COLO668 (cell line): ENCODE data around the gene DIP2B.

Experiments
- DNase-seq: peaks from one replicate; lab custom pipeline; 2025; ENCODE audit not compliant: unreplicated experiment; lab: John Stamatoyannopoulos, UW

The DIP2B gene

DNA sequence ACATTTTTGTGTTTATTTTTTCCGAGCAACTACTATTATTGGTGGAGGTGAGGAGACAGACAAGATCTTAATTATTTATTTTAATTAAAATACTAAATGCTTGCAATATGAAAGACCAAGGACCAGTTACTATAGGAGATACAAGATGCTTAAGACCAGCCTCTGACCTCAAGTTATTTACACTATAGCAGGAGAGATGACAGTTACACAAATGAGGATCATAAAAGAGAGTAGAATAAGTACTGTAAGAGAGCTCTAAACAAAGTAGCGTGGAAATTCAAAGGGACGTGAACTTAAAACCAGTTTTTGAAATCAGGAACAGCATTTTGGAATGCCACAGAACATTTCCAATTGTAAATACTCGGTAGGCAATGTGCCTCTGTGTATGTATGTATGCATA lies 131.1 kb downstream of the DIP2B start:
- DNase-seq: no peak

DNA sequence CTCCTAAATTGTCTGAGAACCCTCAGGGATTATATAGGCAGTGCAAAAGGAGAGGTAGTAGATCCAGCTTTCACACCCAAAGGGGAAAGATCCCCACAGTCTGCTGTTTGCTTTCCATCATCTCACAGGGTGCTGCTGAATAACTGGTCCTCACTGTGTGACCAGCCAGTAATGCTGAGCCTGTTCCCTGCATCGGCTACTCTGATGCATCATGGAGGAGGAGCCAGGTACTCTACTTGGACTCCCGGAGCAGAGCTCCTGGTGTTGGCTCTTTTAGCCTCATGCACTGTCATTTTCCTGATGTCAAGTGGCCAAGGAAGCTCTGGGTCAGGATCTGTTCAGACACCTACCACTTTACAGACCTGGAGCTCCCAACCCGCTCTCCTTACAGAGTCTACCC lies 131.7 kb downstream of the DIP2B start:
- no peak for DNase-seq

DNA sequence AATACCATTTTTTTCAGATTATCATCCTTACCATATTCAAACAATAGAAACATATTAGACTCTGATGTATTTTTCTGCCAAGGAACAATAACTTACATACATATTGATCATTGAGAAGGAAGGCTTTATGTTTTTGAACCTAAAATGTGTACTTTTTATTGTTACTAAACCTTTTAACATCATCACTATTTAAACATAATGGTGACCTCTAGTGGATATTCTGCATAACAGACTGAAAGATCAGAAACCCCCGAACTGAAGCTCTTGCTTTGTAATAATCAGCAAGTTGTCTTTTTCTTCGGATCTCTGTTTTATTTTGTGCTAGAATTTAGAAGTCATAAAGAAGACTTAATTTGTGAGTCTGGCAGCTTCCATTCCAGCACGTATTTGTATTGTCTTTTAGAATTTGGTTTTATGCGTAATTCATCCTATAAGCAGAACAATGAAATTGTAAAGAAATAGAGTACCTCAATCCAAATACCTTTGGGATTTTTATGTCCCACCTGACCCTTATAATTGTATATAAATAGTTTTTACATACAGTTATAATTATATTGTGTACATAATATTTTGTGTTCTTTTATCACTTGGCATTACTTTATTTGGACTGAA lies 133.2 kb downstream of the DIP2B start:
- DNase-seq: no peak

DNA sequence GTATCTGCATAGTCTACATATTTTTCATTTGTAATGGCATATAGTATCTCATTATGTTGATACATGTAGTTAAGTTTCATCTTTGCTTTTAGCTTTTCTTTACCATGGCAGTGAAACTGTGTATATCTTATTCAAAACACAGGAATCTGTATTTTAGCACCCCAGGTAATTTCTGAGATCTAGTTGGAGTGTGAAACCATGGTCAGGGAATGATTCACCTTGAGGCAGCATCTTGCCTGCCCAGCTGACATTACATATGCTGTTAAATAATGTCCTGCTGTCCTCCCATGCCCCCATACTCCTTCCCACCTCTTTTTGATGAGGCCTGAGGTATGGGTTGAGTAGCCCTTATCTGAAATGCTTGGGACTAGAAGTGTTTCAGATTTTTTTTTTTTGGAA lies 133.7 kb downstream of the DIP2B start:
- DNase-seq: no peak

DNA sequence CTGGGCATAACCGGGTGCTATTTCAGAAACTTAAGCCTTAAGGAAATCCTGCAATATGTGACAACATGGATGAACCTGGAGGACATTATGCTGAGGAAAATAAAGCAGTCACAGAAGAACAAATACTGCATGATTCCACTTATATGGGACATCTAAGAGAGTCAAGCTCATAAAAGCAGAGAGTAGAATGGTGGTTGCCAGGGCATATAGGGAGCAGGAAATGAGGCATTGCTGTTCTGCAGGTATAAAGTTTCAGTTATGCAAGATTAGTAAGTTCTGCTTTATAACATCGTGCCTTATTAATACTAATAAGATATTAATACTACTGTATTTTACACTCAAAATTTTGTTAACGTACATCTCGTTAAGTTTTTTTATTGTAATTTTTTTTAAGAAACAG lies 134.9 kb downstream of the DIP2B start:
- no peak for DNase-seq

DNA sequence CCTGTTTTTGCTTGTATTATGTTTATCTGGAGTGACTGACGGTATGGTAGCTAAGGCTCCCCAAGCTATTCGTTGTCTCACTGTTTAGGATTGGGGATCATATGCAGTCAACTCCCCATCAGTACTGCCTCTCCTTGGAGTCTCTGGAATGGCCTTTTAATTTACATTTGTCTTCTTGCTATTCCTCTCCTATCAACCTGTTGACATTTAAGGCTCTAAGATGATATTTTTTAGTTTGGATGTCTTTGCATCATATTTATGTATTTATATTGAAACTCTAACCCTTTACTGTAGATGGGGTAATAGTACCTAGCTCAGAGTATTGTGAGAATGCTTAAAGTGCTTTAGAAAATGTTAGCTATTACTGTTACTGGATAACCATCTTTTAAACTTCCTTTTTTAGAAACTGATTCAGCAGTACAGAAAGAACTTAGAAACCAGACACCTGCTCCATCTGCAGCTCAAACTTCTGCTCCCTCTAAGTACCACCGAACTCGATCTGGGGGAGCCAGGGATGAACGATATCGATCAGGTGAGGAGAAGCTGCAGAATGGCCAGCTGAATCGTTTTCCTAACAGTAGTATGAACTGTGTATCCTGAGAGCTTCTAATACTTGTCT lies 135.6 kb downstream of the DIP2B start:
- no peak for DNase-seq

DNA sequence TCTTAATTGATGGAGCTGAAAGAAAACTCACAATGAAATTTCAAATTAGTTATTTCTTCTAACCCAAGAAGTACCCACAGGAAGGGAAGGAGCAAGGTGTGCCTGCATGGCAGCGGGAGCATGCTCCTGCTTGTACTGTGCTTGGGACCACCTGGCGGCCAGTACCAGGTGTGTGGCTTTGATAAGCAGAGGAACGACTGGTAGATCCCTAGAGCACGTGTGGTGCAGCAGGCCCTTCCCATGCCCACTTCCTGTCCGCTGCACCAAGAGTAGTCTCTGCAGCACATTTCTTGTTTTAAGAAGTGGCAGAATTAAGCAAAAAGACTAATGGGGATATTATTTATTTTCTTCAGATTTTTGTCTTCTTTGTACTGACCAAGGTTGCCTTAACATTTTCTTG lies 136.8 kb downstream of the DIP2B start:
- DNase-seq: no peak

DNA sequence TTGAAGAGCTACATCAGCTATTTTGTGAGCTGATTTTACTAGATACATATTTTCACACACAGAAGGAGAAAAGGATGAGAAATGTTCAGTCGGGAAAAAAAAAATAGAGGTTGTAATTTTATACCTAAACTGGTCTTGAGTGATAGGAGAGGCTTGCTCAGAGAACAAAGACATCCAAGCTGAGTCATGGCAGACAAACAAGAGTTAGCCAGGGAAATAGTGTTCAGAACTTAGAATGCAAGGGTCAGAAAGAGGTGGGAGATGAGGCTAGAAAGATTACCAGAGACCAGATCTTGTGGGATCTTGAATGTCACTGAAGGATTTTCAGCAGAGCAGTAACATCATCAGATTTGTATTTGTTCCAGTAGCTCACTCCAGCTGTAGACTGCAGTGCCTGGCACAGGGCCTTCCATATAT lies 137.3 kb downstream of the DIP2B start:
- no peak for DNase-seq

DNA sequence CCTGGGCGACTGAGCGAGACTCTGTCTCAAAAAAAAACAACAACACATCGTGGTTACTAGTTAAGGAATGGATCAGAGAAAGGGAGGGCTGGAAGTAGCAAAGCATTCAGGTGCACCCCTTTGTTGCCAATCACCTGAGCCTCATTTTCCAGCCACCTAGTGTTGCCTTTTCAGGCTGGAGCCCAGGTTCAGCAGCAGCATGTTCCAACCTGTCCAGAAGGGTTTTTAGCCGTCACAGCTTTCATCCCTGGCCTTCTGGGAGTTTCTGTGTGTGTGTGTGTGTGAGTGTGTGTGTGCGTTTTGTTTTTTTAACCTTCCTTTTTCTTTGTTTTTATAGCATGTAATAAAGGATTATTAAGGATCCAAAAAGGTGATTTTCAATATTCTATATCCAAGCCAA lies 138.0 kb downstream of the DIP2B start:
- no peak for DNase-seq

DNA sequence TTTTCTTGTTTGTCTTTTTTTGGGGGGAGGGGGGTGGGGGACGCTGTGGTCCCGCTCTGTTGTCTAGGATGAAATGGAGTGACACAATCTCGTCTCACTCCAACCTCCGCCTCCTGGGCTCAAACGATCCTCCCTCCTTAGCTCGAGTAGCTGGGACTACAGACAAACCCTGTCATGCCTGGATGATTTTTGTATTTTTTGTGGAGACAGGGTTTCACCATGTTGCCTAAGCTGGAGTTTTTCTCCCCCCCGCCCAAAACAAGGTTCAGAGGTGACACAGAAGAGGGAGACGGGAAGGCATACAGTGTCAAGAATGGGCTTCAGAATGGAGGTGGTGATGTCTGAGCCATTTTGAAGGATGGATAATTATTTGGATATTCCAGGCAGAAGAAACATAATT lies 142.2 kb downstream of the DIP2B start:
- DNase-seq: no peak

DNA sequence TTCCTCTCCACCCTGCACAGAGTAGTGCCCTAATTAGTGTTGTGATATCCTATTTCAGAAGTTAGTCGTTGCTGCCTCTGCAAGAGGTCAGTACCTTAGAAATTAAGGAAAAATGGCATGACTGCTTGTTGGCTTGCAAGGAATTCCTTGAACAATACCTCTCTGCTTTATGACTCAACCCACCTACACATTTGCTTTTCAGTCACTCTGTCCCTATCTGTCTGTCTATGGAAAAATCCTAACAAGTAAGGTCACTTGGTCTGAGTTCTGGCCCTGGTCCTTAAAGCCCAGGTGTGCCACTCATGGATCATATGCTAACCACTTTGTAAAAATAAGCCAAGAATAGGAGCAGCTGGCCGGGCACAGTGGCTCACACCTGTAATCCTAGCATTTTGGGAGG lies 142.7 kb downstream of the DIP2B start:
- DNase-seq: no peak

DNA sequence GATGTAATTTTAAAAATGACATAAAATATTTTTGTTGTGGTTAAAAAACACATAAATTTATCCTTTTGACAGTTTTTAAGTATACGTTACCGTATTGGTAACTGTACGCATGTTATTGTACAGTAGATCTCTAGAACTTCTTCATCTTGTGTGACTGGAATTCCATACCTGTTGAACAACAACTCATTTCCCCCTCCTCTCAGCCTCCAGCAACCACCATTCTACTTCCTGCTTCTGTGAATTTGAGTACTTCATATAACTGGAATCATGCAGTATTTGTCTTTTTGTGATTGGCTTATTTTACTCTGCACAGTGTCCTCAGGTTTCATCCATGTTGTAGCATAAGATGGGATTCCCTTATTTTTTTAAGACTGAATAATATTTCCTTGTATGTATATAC lies 145.5 kb downstream of the DIP2B start:
- DNase-seq: no peak

DNA sequence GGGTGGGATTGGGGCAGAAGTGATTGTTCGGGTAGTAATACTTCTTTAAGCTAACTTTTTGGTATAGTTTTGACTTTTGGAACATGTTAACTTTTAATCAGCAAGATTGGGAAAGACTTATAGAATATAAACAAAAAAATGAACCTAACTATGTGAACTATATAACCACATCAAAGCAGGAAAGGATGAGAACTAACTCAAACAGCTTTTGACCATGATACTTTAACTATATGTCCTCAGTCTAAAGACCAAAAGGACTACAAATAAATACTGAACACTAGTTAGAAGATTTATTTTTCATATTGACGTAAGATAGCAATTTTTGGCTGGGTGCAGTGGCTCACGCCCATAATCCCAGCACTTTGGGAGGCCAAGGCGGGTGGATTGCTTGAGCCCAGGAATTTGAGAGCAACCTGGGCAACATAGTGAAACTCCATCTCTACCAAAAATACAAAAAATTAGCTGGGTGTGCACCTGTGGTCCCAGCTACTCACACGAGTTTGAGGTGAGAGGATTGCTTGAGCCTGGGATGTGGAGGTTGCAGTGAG lies 150.7 kb downstream of the DIP2B start:
- no peak for DNase-seq

DNA sequence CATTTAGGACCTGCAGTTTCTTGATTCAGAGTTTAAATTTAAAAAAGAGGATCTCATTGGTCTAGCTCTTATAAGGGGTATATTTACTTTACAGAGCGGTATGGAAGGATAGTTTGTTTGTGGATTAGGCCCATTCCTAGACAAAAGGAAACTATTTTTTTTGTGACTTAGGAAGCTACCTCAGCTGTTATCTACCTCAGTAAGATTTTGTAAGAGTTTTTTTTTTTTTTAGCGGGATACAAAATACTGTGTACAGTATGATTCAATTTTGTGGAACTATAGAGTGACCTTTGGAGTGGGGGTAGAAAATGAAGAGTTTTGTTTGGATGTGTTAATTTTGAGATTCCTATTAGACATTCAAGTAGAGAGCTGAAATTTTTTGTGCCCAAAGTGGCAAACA lies 154.5 kb downstream of the DIP2B start:
- no peak for DNase-seq

DNA sequence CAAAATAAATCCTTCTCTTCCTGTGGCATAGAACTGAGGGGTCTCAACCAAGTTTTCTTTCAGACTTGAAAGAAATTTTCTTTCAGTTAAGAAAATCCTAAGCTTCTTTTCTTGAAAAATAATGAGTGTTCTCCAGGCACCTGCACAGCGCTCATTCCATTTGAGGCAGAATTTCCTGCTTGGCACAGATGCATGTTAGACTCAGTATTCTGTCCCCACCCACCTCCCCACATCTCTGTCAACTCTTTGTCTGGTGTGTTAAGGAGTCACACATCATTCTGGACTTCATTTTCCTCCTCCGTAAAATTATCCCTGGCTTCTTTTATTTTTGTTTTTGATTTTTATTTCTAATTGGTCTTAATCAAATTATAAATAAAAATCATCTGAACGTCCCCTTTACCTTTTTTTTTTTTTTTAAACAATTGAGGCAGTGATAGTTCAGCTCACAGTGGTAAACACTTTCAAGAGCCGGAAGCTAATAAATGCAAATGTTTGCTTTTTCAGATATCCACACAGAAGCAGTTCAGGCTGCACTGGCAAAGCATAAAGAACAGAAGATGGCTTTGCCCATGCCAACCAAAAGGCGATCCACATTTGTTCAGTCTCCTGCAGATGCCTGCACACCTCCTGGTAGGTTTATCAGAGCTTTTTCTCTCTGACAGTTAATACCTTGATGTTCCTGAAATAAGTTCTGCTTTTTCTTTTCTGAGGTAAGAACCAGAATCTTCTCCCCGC lies 155.1 kb downstream of the DIP2B start:
- no peak for DNase-seq

DNA sequence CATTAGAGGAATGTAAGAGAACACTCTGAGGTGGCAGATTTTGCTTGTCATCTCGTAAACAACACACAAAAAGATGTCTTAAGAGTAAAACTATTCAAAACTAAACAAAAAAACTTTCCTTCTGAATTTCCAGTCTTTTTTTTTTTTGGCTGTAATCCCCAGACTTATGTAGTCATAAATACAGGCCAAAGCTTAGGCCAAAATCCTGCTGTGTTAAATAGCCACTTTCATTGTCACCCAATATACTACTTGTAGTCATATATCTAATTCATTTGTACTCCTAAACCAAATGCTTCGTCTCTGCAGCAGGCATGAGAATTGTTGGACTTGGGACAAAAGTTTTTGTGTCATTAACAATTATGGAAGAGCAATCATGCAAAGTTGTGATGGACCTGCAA lies 155.6 kb downstream of the DIP2B start:
- DNase-seq: no peak

DNA sequence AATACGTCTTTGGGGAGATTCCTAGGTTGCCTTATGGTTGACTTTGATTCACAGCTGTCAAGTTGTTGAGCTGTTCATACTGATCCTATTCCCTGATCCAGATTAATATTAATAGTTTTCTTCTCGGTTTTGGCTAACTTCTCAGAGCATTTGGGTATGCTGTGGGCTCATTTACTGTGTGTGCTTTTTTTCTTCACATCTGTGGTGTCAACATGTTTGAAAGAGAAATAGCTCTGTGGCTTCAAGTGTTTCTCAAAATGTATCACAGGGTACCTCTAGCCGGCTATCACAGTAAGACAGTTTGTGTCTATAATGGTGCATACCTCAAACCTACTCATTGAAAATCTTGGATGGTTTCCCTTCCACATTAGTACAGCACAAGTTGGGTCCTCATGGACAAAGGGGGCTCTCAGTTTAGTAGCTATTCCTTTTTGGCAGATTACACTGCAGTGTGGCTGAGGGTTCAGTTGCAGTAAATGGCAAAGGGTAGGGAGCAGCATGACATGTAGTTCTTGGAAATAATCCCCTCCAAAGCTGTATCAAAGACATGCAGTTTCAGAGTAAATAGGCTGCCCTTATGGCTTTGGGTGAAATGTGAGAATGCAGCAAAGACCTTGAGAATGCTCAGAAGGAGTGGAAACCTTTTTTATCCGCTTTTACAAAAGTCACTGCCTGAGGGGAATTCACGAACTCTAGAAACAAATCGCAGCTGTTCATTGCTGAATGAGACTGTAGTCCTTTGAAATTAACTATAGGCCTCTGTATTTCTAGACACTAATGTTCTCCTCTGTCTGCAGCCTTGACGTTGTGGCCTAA lies 156.7 kb downstream of the DIP2B start:
- no peak for DNase-seq

DNA sequence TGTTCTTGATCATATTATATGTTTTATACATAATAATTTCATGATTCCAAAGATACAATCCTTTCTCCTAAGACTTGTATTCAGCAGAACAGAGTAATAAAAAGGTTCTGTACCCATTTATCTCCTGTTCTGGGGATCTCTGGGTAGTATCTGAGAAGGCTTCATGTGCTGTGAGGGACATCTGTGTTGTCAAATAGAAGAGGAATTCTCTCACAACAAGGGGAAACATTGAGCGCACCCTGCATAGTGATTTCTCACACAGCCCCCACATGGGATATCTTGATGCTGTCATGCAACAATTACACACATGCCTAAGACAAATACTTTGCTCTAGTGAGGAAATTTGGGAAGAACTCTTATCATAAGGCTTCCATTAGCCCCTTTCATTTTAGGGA lies 157.3 kb downstream of the DIP2B start:
- DNase-seq: no peak

DNA sequence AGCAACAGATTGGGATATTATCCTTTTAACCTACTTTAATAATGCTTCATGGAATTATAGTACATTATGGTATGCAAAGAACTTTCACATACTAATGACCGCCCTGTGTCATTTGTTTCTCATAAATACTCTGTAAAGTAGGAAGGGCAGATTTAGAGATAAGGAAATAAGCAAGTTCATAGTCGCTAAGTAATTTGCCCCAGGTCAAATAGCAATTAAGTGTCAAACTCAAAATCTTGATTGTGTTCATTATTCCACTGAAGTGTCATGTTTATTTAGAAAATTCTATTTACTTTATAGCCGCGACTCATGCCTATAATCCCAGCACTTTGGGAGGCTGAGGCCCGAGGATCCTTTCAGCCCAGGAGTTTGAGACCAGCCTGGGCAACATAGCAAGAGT lies 160.4 kb downstream of the DIP2B start:
- DNase-seq: no peak

DNA sequence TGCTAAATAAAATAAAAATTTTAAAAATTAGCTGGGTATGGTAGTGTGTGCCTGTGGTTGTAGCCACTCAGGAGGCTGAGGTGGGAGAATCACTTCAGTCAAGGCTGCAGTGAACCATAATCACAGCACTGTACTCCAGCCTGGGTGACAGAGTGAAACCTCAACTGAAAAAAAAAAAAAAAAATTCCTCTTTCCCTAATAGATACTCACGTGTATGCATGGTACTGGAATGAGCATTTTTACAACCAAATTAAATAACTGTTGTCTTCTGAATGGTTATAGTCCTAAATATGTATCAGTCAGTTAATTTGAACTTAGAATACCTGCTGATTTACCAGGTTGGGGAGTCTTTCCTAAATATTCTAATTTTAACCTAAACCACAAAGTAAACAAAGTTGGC lies 160.8 kb downstream of the DIP2B start:
- DNase-seq: no peak

DNA sequence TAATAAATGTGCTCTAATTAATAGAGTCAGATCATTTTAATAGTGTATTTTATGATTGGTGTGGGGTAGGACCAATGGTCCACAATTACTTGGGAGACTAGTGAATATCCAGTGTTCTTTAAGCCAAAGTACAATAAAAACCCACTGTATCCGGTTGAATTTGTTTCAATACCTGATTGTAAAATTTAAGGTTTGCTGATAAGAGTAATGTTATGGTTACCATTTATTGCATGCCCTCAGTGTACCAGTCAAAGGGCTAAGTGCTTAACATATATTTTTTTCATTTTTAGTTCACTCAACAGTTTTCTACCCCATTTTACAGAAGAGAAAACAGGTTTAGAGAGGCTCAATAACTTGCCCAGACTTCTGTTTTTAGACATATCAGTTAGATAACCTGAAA lies 161.2 kb downstream of the DIP2B start:
- DNase-seq: no peak

DNA sequence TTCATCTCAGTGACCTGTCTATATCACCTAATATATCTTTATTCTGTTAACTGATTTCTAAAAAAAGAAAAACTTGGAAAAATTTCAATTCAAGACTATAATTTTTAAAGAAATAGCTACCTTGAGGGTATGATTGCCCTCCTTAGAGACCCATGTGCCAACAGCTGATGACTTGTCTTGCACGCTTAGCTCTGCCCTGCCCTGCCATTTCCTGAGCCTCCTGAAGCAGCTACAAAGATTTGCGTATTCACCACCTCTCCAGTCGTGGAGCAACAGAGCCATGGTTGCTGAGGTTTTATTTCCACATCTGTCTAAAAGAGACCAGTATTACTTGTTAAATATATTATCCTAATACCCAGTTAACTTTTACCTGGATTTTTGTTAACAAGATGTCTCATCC lies 167.4 kb downstream of the DIP2B start:
- no peak for DNase-seq
